BLaER1 treated with 17β-estradiol and CSF1 and Interleukin-3, amounts not matched to agents 10 nM and 100 nM (cell line): Measurements from ENCODE around the gene SLC43A1.
A peak's percentile ranks its signal among the peaks of the same experiment; 100 is the strongest.

Source experiments
- H3K27ac ChIP-seq, 11 experiments: shearing (Covaris generic); formaldehyde crosslinking; 2 replicates each; pipeline ENCODE4 v1.8.1; 2022
- H3K27me3 ChIP-seq, 11 experiments: shearing (Covaris generic); formaldehyde crosslinking; 2 replicates each; pipeline ENCODE4 v1.8.1; 2022
- H3K36me3 ChIP-seq, 11 experiments: shearing (Covaris generic); formaldehyde crosslinking; 2 replicates each; pipeline ENCODE4 v1.8.1; 2022
- H3K4me1 ChIP-seq, 10 experiments: shearing (Covaris generic); formaldehyde crosslinking; 2 replicates each; pipeline ENCODE4 v1.8.1; 2022
- H3K4me2 ChIP-seq, 11 experiments: shearing (Covaris generic); formaldehyde crosslinking; 2 replicates each; pipeline ENCODE4 v1.8.1; 2022
- H3K4me3 ChIP-seq, 10 experiments: shearing (Covaris generic); formaldehyde crosslinking; 2 replicates each; pipeline ENCODE4 v1.8.1; 2022
- H3K9ac ChIP-seq, 11 experiments: shearing (Covaris generic); formaldehyde crosslinking; 2 replicates each; pipeline ENCODE4 v1.8.1; 2022
- H3K9me3 ChIP-seq, 11 experiments: shearing (Covaris generic); formaldehyde crosslinking; replicated peaks in 1 of 11; 2 replicates each; pipeline ENCODE4 v1.8.1; 2022
- H4K20me1 ChIP-seq, 11 experiments: shearing (Covaris generic); formaldehyde crosslinking; 2 replicates each; pipeline ENCODE4 v1.8.1; 2022
- Cebpa-rat ChIP-seq, 11 experiments: shearing (Covaris generic); IDR thresholded peaks; 2 replicates each; pipeline ENCODE4 v1.8.1; 2022

The SLC43A1 gene

GRCh38 chr11:57481315-57481714 lies 34.2 kb downstream of the SLC43A1 start:
- TF ChIP-seq Cebpa-rat (IDR thresholded peaks at IDR 0.05) = no peak
- H3K9ac ChIP-seq = peak overlapping the region in 3 of 11 experiments; percentile 79 to 86 (median 81); a peak in 5 of 22 replicates
- peak overlapping the region in 1 of 10 experiments; percentile 65; a peak in 3 of 20 replicates for H3K4me3 ChIP-seq
- peaks cover 0 to 12% (median 0%) of the 10 kb centered on the region in 11 experiments; a peak in 3 of 22 replicates for H4K20me1 ChIP-seq
- H3K4me1 ChIP-seq = peaks cover 40 to 98% (median 91%) of the 10 kb centered on the region in 10 experiments
- H3K27me3 ChIP-seq = peaks cover 0 to 18% (median 0%) of the 10 kb centered on the region in 11 experiments; a peak in 6 of 22 replicates
- H3K36me3 ChIP-seq = peaks cover 0 to 16% (median 15%) of the 10 kb centered on the region in 11 experiments; a peak in 13 of 22 replicates
- peak overlapping the region in 10 of 11 experiments; percentile 83 to 99 (median 97); a peak in 18 of 22 replicates for H3K4me2 ChIP-seq
- H3K9me3 ChIP-seq = no peaks in the 10 kb centered on the region
- peak overlapping the region in 6 of 11 experiments; percentile 82 to 94 (median 90); a peak in 9 of 22 replicates for H3K27ac ChIP-seq

- Histone ChIP-seq H3K4me3 (no peak overlapping the region), H3K36me3 (peaks cover 0 to 9% (median 8%) of the 10 kb centered on the region in 11 experiments; a peak in 12 of 22 replicates), H3K4me1 (peaks cover 41 to 98% (median 91%) of the 10 kb centered on the region in 10 experiments), H3K4me2 (peak overlapping the region in 8 of 11 experiments; percentile 10 to 96 (median 57); a peak in 12 of 22 replicates), H3K27ac (peak overlapping the region in 2 of 11 experiments; percentile 57 to 64; a peak in 5 of 22 replicates), H3K9me3 (no peaks in the 10 kb centered on the region), H3K9ac (no peak overlapping the region), H3K27me3 (peaks cover 0 to 21% (median 3%) of the 10 kb centered on the region in 11 experiments; a peak in 6 of 22 replicates), H4K20me1 (peaks cover 0 to 12% (median 0%) of the 10 kb centered on the region in 11 experiments; a peak in 3 of 22 replicates)
- no peak for TF ChIP-seq Cebpa-rat (IDR thresholded peaks at IDR 0.05)
Measured at GRCh38 chr11:57480409-57481137, 34.9 kb downstream of the SLC43A1 start.

GRCh38 chr11:57479911-57480310 lies 35.6 kb downstream of the SLC43A1 start:
- H3K9ac ChIP-seq = no peak overlapping the region
- H3K9me3 ChIP-seq = no peaks in the 10 kb centered on the region
- H3K4me2 ChIP-seq = peak overlapping the region in 8 of 11 experiments; percentile 10 to 98 (median 53); a peak in 9 of 22 replicates
- H3K4me1 ChIP-seq = peaks cover 41 to 98% (median 91%) of the 10 kb centered on the region in 10 experiments
- H4K20me1 ChIP-seq = peaks cover 0 to 8% (median 0%) of the 10 kb centered on the region in 11 experiments; a peak in 3 of 22 replicates
- H3K4me3 ChIP-seq = no peak overlapping the region
- H3K36me3 ChIP-seq = peaks cover 0 to 3% (median 2%) of the 10 kb centered on the region in 11 experiments; a peak in 9 of 22 replicates
- no peak for TF ChIP-seq Cebpa-rat (IDR thresholded peaks at IDR 0.05)
- H3K27ac ChIP-seq = no peak overlapping the region
- H3K27me3 ChIP-seq = peaks cover 0 to 21% (median 3%) of the 10 kb centered on the region in 11 experiments; a peak in 6 of 22 replicates

DNA sequence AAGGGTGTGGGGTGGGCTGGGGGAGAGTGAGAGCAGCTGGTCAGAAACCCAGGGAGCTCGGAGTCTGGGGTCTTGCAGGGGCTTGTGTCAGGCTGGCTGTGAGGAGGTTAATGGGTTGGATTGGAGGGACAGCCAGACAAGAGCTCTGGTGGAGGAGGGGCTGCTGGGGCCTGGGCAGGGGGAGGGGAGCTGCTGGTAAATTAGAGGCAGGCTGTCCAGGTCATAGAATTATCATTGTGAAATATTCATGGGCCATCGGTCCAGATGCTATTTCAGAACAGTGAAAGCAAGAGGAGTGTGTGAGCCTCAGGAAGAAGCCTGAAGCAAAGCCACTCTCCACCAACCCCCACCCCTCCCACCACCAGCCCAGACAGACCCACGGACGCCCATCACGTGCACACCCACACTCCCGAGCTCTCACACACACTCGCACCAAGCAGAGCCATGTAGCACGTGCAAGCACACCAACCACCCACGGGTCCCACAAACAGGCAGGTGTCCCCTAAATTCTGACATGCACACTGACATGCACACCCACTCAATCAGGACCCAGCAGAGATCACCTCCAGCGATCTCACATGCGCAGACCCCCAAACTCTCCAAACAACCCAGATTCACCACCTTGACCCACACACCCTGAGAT lies 36.4 kb downstream of the SLC43A1 start:
- H3K9ac ChIP-seq = no peak overlapping the region; a peak in 1 of 22 replicates
- peak overlapping the region in 8 of 11 experiments; percentile 14 to 98 (median 36); a peak in 14 of 22 replicates for H3K4me2 ChIP-seq
- H3K9me3 ChIP-seq = no peaks in the 10 kb centered on the region
- no peak overlapping the region for H3K4me3 ChIP-seq
- no peaks in the 10 kb centered on the region; a peak in 1 of 22 replicates for H3K36me3 ChIP-seq
- peaks cover 0 to 21% (median 3%) of the 10 kb centered on the region in 11 experiments; a peak in 6 of 22 replicates for H3K27me3 ChIP-seq
- peaks cover 41 to 98% (median 91%) of the 10 kb centered on the region in 10 experiments for H3K4me1 ChIP-seq
- no peak for TF ChIP-seq Cebpa-rat (IDR thresholded peaks at IDR 0.05)
- no peak overlapping the region; a peak in 1 of 22 replicates for H3K27ac ChIP-seq
- peaks cover 0 to 2% (median 0%) of the 10 kb centered on the region in 11 experiments; a peak in 2 of 22 replicates for H4K20me1 ChIP-seq

DNA sequence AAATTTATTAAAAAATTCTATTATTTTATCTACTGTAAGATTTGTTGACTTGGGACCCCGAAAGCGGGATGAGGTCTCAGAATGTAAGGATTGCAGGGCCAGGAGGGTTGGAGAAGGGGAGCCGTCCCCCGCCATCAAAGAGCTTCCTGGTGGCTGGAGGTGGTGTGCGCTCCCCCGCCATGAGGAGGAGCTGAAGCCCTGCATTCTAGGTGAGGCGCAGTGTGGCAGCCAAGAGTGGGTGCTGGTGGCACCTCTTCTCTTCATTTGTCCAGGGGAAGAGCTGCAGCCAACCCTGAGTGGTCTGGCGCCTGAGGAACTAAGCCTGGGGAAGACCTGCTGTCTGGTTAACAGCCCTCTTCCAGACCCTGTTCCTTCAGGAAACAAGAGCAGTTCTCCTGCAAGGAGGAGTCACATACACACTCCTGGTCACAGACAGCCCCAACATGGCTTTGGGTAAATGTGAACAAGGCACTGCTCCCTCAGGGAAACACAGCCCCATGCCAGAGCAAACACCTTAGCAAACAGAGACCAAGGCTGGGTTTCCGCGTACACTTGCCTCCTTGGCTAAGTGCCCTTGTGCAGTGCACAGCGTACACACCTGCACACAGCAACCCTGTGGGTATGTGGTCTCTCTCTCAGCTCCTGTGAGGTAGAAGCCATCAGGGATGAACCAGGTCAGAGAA lies 37.9 kb downstream of the SLC43A1 start:
- no peak for TF ChIP-seq Cebpa-rat (IDR thresholded peaks at IDR 0.05)
- Histone ChIP-seq H3K9ac (peak overlapping the region in 3 of 11 experiments; percentile 14 to 81 (median 71); a peak in 1 of 22 replicates), H4K20me1 (no peaks in the 10 kb centered on the region), H3K4me3 (no peak overlapping the region), H3K27ac (peak overlapping the region in 1 of 11 experiments; percentile 88; a peak in 2 of 22 replicates), H3K27me3 (peaks cover 0 to 17% (median 3%) of the 10 kb centered on the region in 11 experiments; a peak in 6 of 22 replicates), H3K36me3 (peaks cover 0 to 3% (median 0%) of the 10 kb centered on the region in 11 experiments; a peak in 1 of 22 replicates), H3K4me1 (peaks cover 41 to 97% (median 94%) of the 10 kb centered on the region in 10 experiments), H3K4me2 (peak overlapping the region in 9 of 11 experiments; percentile 90 to 98 (median 96); a peak in 19 of 22 replicates), H3K9me3 (no peaks in the 10 kb centered on the region)

DNA sequence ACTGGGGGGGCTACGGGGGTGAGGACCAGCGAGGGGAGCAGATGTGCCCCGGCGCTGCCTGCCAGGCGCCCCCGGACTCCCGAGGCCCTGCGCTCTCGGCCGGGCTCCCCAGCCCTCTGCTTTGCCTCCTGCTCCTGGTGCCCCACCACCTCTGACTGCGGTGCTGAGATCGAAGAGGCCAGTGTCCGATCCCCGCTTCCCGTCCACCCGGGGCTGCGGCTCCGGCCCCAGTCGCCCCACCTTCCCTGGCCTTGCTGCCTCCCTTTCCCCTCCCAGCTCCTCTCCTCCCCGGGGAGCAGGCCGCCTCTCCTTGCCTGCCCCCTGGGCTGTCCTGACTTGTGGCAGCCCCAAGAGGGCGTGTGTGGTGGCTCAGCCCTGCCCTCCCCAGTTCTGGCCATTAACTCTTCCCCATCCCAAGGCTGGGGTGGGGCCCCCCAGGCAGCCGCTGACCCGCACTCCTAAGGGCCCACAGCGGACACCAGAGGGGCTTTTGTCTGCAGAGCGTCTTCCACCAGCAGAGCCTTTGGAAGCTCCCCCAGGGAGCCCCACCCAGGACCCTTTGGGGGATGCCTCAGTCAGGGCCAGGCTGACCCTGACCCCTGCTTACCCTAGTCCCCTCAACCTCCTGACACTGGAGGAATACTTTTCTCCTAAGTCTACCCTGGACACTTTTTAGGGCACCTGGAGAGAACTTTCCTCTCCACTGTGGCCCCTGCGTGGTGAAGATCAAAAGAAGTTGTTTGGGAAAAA lies 38.6 kb downstream of the SLC43A1 start:
- no peaks in the 10 kb centered on the region for H4K20me1 ChIP-seq
- H3K4me3 ChIP-seq = peak overlapping the region; percentile 47 to 71 (median 60)
- H3K9ac ChIP-seq = peak overlapping the region; percentile 71 to 81 (median 79)
- no peak for TF ChIP-seq Cebpa-rat (IDR thresholded peaks at IDR 0.05)
- H3K4me2 ChIP-seq = peak overlapping the region; percentile 87 to 98 (median 95)
- H3K27me3 ChIP-seq = peaks cover 0 to 10% (median 2%) of the 10 kb centered on the region in 11 experiments; a peak in 6 of 22 replicates
- H3K27ac ChIP-seq = peak overlapping the region; percentile 3 to 95 (median 84); a peak in 21 of 22 replicates
- no peaks in the 10 kb centered on the region for H3K9me3 ChIP-seq
- H3K36me3 ChIP-seq = peaks cover 0 to 10% (median 0%) of the 10 kb centered on the region in 11 experiments; a peak in 3 of 22 replicates
- peaks cover 35 to 98% (median 92%) of the 10 kb centered on the region in 10 experiments for H3K4me1 ChIP-seq

DNA sequence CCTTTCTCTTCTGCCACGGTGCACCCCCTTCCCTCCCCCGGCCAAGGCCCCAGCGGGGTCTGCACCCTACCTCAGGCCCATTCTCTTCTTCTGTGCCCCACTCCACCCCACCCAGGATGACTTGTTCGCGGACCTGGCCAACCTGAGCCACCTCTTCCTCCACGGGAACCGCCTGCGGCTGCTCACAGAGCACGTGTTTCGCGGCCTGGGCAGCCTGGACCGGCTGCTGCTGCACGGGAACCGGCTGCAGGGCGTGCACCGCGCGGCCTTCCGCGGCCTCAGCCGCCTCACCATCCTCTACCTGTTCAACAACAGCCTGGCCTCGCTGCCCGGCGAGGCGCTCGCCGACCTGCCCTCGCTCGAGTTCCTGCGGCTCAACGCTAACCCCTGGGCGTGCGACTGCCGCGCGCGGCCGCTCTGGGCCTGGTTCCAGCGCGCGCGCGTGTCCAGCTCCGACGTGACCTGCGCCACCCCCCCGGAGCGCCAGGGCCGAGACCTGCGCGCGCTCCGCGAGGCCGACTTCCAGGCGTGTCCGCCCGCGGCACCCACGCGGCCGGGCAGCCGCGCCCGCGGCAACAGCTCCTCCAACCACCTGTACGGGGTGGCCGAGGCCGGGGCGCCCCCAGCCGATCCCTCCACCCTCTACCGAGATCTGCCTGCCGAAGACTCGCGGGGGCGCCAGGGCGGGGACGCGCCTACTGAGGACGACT lies 39.3 kb downstream of the SLC43A1 start:
- Histone ChIP-seq H3K9ac (peak overlapping the region; percentile 71 to 81 (median 79)), H3K4me2 (peak overlapping the region; percentile 87 to 98 (median 95))

More for the DNA sequence above, 39.3 kb downstream of the SLC43A1 start:
- Histone ChIP-seq H3K27me3 (peaks cover 0 to 9% (median 0%) of the 10 kb centered on the region in 11 experiments; a peak in 2 of 22 replicates), H3K36me3 (peaks cover 0 to 17% (median 0%) of the 10 kb centered on the region in 11 experiments; a peak in 5 of 22 replicates), H3K4me1 (peaks cover 33 to 98% (median 91%) of the 10 kb centered on the region in 10 experiments), H3K27ac (peak overlapping the region; percentile 3 to 95 (median 84); a peak in 21 of 22 replicates), H3K9me3 (no peaks in the 10 kb centered on the region), H3K4me3 (peak overlapping the region; percentile 47 to 71 (median 60)), H4K20me1 (no peaks in the 10 kb centered on the region)
- no peak for TF ChIP-seq Cebpa-rat (IDR thresholded peaks at IDR 0.05)
